ENCODE measurements around the gene KCNJ15.

Gene KCNJ15

GRCh38 chr21:38307771-38308531, 51.2 kb downstream of the KCNJ15 start:
- TF ChIP-seq ZNF274 (IDR thresholded peaks at IDR 0.05; ENCODE audit: low read depth, low read length) = no peak

GRCh38 chr21:38308532-38309119, 51.8 kb downstream of the KCNJ15 start:
- no peak for TF ChIP-seq ZNF274 (IDR thresholded peaks at IDR 0.05; ENCODE audit: low read depth, low read length)
- H3K4me3 ChIP-seq (ENCODE audit: low read length) = no peak overlapping the region

More at GRCh38 chr21:38307771-38308531, 51.2 kb downstream of the KCNJ15 start:
- no peak overlapping the region for H3K4me3 ChIP-seq (ENCODE audit: low read length)

- H3K4me3 ChIP-seq (ENCODE audit: low read length) = no peak overlapping the region
- no peak for TF ChIP-seq ZNF274 (IDR thresholded peaks at IDR 0.05; ENCODE audit: low read depth, low read length)
Measured at GRCh38 chr21:38310646-38311485, 54.1 kb downstream of the KCNJ15 start.

GRCh38 chr21:38311765-38312164, 55.0 kb downstream of the KCNJ15 start:
- no peak for TF ChIP-seq ZNF274 (IDR thresholded peaks at IDR 0.05; ENCODE audit: low read depth, low read length)
- no peak overlapping the region for H3K4me3 ChIP-seq (ENCODE audit: low read length)

GRCh38 chr21:38312822-38313221, 56.0 kb downstream of the KCNJ15 start:
- no peak overlapping the region for H3K4me3 ChIP-seq (ENCODE audit: low read length)
- TF ChIP-seq ZNF274 (IDR thresholded peaks at IDR 0.05; ENCODE audit: low read depth, low read length) = no peak

- H3K4me3 ChIP-seq (ENCODE audit: low read length) = no peak overlapping the region
- no peak for TF ChIP-seq ZNF274 (IDR thresholded peaks at IDR 0.05; ENCODE audit: low read depth, low read length)
Measured at GRCh38 chr21:38314558-38314957, 57.8 kb downstream of the KCNJ15 start.

GRCh38 chr21:38315122-38315521, 58.3 kb downstream of the KCNJ15 start:
- TF ChIP-seq ZNF274 (IDR thresholded peaks at IDR 0.05; ENCODE audit: low read depth, low read length) = no peak

GRCh38 chr21:38319781-38320180, 63.0 kb downstream of the KCNJ15 start:
- no peak overlapping the region for H3K4me3 ChIP-seq (ENCODE audit: low read length)
- no peak for TF ChIP-seq ZNF274 (IDR thresholded peaks at IDR 0.05; ENCODE audit: low read depth, low read length)

More at GRCh38 chr21:38315122-38315521, 58.3 kb downstream of the KCNJ15 start:
- H3K4me3 ChIP-seq (ENCODE audit: low read length) = no peak overlapping the region

- no peak for TF ChIP-seq ZNF274 (IDR thresholded peaks at IDR 0.05; ENCODE audit: low read depth, low read length)
- no peak overlapping the region for H3K4me3 ChIP-seq (ENCODE audit: low read length)
Measured at GRCh38 chr21:38321568-38321967, 64.8 kb downstream of the KCNJ15 start.

GRCh38 chr21:38322311-38322950, 65.6 kb downstream of the KCNJ15 start:
- no peak overlapping the region for H3K4me3 ChIP-seq (ENCODE audit: low read length)

GRCh38 chr21:38323721-38324531, 67.1 kb downstream of the KCNJ15 start:
- no peak for TF ChIP-seq ZNF274 (IDR thresholded peaks at IDR 0.05; ENCODE audit: low read depth, low read length)
- H3K4me3 ChIP-seq (ENCODE audit: low read length) = no peak overlapping the region

More at GRCh38 chr21:38322311-38322950, 65.6 kb downstream of the KCNJ15 start:
- no peak for TF ChIP-seq ZNF274 (IDR thresholded peaks at IDR 0.05; ENCODE audit: low read depth, low read length)

- TF ChIP-seq ZNF274 (IDR thresholded peaks at IDR 0.05; ENCODE audit: low read depth, low read length) = no peak
- H3K4me3 ChIP-seq (ENCODE audit: low read length) = no peak overlapping the region
Measured at GRCh38 chr21:38325216-38325615, 68.4 kb downstream of the KCNJ15 start.

- TF ChIP-seq ZNF274 (IDR thresholded peaks at IDR 0.05; ENCODE audit: low read depth, low read length) = no peak
Measured at GRCh38 chr21:38325731-38326420, 69.1 kb downstream of the KCNJ15 start.

More at GRCh38 chr21:38325731-38326420, 69.1 kb downstream of the KCNJ15 start:
- no peak overlapping the region for H3K4me3 ChIP-seq (ENCODE audit: low read length)

Measured in GM08714 (cell line).